ENCODE results near the gene SLK. TPM values are rescaled to one million over a fixed set of nuclear protein-coding genes. Genes with fewer than 3 reads are reported as not detected.

SLK gene
- total RNA-seq, 1 experiment from 2014 or later = 71.9 TPM

DNA sequence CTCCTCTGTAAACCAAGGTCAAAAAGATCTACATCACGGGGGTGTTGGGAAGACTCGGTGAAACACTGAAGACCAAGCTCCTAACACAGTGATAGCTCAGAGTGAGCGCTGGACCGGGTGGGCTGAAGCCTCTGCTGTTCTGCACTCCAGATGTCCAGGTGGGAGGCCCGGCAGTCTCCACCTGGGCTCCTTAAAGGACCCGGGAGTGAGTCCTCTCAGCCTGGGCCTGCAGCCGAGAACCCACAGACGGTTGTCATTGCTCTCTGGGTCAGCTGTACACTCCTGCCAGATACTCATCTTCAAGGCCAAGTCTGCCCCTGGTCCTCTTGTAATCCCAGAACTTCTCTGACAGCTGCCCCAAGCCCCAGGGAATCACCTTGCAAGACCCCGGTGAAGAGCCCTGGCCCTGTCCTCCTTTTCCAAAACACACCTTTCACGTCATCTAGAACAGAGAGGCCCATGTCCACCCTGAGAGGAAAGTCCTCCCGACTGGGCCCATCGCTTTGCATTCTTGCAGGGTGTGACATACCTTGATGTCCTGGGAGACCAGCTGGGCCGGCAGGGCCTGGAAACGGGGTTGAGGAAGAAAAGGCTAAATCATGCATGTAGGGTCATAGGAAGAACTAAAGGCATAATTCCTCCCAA lies 75.1 kb downstream of the SLK start:
- Mint-ChIP-seq H3K4me3 (ENCODE audit: unreplicated experiment) (no peak overlapping the region), H3K27ac (ENCODE audit: low read depth, unreplicated experiment) (no peak overlapping the region), H3K27me3 (ENCODE audit: insufficient read depth, unreplicated experiment) (no peaks in the 10 kb centered on the region), H3K9me3 (ENCODE audit: unreplicated experiment) (no peaks in the 10 kb centered on the region), H3K36me3 (ENCODE audit: insufficient read depth, unreplicated experiment) (peaks cover 92% of the 10 kb centered on the region), H3K4me1 (ENCODE audit: insufficient read depth, unreplicated experiment) (no peaks in the 10 kb centered on the region)
- no TSS peak for BruUV-seq (replicated peaks)
- POLR2A ChIA-PET = interaction anchor here (0.5 to 1.8 kb wide), 6 partner anchors 10 to 79 kb away, joined by 3 to 6 read pairs (median 4); no protein-coding TSS in a partner anchor
- intact Hi-C loops (cut with micrococcal nuclease) = no loop called here
- CTCF ChIA-PET = interaction anchor here (1.1 kb wide), 3 partner anchors 13 to 83 kb away, joined by 3 to 4 read pairs (median 3); no protein-coding TSS in a partner anchor
- TF ChIP-seq, protein P1, sequence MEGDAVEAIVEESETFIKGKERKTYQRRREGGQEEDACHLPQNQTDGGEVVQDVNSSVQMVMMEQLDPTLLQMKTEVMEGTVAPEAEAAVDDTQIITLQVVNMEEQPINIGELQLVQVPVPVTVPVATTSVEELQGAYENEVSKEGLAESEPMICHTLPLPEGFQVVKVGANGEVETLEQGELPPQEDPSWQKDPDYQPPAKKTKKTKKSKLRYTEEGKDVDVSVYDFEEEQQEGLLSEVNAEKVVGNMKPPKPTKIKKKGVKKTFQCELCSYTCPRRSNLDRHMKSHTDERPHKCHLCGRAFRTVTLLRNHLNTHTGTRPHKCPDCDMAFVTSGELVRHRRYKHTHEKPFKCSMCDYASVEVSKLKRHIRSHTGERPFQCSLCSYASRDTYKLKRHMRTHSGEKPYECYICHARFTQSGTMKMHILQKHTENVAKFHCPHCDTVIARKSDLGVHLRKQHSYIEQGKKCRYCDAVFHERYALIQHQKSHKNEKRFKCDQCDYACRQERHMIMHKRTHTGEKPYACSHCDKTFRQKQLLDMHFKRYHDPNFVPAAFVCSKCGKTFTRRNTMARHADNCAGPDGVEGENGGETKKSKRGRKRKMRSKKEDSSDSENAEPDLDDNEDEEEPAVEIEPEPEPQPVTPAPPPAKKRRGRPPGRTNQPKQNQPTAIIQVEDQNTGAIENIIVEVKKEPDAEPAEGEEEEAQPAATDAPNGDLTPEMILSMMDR (IDR thresholded peaks at IDR 0.05; ENCODE audit: unreplicated experiment) = no peak
- DNase-seq (ENCODE audit: unreplicated experiment) = no peak

DNA sequence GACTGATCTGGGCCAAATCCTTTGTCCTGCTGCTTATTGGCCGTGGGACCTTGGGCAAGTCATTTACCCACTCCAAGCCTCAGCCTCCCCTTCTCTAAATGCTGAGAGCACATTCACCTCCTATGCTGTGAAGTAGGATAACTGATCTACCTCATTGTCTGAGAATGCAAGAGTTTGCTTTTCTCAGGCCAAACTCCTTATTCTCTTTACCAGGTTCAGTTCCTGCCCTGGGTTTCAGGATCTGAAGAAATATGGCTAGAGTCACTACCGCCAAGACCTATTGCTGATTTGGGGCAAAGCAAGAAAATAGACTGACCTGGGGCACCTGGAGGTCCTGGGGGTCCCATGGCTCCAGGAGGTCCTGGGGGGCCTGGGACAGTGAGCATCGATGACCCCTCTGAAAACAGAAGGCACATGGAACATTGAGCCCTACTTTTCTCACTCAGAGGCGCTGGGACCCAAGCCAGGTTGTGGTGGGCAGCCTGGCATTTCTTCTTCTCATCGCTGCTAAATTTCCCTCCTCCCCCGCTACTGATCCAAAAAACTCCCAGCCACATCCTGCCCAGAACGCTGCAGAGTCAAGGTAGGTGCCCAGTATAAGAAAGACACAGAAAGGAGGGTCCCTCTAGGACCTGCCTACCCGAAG lies 76.4 kb downstream of the SLK start:
- ChIA-PET CTCF (interaction anchor here (0.6 kb wide), 1 partner anchor 82 kb away, joined by 3 read pairs; no protein-coding TSS in a partner anchor), POLR2A (no interaction called here)
- H3K27me3 Mint-ChIP-seq (ENCODE audit: insufficient read depth, unreplicated experiment) = no peaks in the 10 kb centered on the region
- DNase-seq (ENCODE audit: unreplicated experiment) = no peak
- BruUV-seq (replicated peaks) = no TSS peak
- H3K27ac Mint-ChIP-seq (ENCODE audit: low read depth, unreplicated experiment) = no peak overlapping the region
- H3K4me3 Mint-ChIP-seq (ENCODE audit: unreplicated experiment) = no peak overlapping the region
- TF ChIP-seq, protein P1 (IDR thresholded peaks at IDR 0.05; ENCODE audit: unreplicated experiment) = no peak
- H3K9me3 Mint-ChIP-seq (ENCODE audit: unreplicated experiment) = no peaks in the 10 kb centered on the region
- H3K4me1 Mint-ChIP-seq (ENCODE audit: insufficient read depth, unreplicated experiment) = peaks cover 1% of the 10 kb centered on the region
- intact Hi-C loops (cut with micrococcal nuclease) = no loop called here
- H3K36me3 Mint-ChIP-seq (ENCODE audit: insufficient read depth, unreplicated experiment) = peaks cover 96% of the 10 kb centered on the region

DNA sequence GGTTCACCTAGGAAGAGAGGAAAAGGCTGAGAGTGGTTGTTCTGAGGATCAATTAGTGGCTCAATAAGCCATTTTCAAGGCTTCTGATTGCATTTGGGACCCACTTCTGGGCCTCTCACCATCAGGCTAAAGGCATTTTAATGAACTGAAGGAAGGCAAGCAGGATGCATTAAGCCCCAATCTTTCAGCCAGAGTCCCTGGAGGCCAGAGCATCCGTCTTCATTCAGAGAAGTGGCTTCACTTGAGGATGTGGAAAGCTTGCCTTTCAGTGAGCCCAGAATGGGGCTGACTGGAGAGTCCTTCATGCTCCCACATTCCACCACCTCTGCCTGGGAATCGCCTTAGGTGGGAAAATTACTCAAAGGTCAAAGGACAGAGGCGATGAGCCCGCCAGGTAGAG lies 76.9 kb downstream of the SLK start:
- ChIA-PET POLR2A (no interaction called here), CTCF (no interaction called here)
- no TSS peak for BruUV-seq (replicated peaks)
- intact Hi-C loops (cut with micrococcal nuclease) = no loop called here
- Mint-ChIP-seq H3K4me1 (ENCODE audit: insufficient read depth, unreplicated experiment) (peaks cover 4% of the 10 kb centered on the region), H3K27ac (ENCODE audit: low read depth, unreplicated experiment) (no peak overlapping the region), H3K9me3 (ENCODE audit: unreplicated experiment) (no peaks in the 10 kb centered on the region), H3K27me3 (ENCODE audit: insufficient read depth, unreplicated experiment) (no peaks in the 10 kb centered on the region), H3K4me3 (ENCODE audit: unreplicated experiment) (no peak overlapping the region), H3K36me3 (ENCODE audit: insufficient read depth, unreplicated experiment) (peaks cover 96% of the 10 kb centered on the region)
- TF ChIP-seq, protein P1 (IDR thresholded peaks at IDR 0.05; ENCODE audit: unreplicated experiment) = no peak
- DNase-seq (ENCODE audit: unreplicated experiment) = no peak

Data from MCF 10A (cell line).